ENCODE measurements around the gene PGLYRP1.

The PGLYRP1 gene

GRCh38 chr19:45975306-45976070 is 47.4 kb downstream of the PGLYRP1 start:
- no peak for DNase-seq (ENCODE audit: low read depth)
- TF ChIP-seq, protein P1, sequence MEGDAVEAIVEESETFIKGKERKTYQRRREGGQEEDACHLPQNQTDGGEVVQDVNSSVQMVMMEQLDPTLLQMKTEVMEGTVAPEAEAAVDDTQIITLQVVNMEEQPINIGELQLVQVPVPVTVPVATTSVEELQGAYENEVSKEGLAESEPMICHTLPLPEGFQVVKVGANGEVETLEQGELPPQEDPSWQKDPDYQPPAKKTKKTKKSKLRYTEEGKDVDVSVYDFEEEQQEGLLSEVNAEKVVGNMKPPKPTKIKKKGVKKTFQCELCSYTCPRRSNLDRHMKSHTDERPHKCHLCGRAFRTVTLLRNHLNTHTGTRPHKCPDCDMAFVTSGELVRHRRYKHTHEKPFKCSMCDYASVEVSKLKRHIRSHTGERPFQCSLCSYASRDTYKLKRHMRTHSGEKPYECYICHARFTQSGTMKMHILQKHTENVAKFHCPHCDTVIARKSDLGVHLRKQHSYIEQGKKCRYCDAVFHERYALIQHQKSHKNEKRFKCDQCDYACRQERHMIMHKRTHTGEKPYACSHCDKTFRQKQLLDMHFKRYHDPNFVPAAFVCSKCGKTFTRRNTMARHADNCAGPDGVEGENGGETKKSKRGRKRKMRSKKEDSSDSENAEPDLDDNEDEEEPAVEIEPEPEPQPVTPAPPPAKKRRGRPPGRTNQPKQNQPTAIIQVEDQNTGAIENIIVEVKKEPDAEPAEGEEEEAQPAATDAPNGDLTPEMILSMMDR (conservative IDR thresholded peaks at IDR 0.05; ENCODE audit: low read length), result no peak
- H3K4me3 ChIP-seq (ENCODE audit: low read length), result no peak overlapping the region

GRCh38 chr19:45973553-45974338 is 49.1 kb downstream of the PGLYRP1 start, which contains the start of gene NOVA2:
Gene NOVA2, minus strand, starts transcription at chr19:45973865. Its CDS starts 514 bp downstream, at chr19:45973351.
- TF ChIP-seq, protein P1 (conservative IDR thresholded peaks at IDR 0.05; ENCODE audit: low read length), result no peak
- peak; percentile 26 for DNase-seq (ENCODE audit: low read depth)
- H3K4me3 ChIP-seq (ENCODE audit: low read length), result no peak within 1 kb of the TSS; the same call in 1 of the 2 replicates

GRCh38 chr19:45972947-45973540 is 49.8 kb downstream of the PGLYRP1 start:
- TF ChIP-seq, protein P1 (conservative IDR thresholded peaks at IDR 0.05; ENCODE audit: low read length), result no peak
- DNase-seq (ENCODE audit: low read depth), result no peak
- H3K4me3 ChIP-seq (ENCODE audit: low read length), result no peak overlapping the region

DNA sequence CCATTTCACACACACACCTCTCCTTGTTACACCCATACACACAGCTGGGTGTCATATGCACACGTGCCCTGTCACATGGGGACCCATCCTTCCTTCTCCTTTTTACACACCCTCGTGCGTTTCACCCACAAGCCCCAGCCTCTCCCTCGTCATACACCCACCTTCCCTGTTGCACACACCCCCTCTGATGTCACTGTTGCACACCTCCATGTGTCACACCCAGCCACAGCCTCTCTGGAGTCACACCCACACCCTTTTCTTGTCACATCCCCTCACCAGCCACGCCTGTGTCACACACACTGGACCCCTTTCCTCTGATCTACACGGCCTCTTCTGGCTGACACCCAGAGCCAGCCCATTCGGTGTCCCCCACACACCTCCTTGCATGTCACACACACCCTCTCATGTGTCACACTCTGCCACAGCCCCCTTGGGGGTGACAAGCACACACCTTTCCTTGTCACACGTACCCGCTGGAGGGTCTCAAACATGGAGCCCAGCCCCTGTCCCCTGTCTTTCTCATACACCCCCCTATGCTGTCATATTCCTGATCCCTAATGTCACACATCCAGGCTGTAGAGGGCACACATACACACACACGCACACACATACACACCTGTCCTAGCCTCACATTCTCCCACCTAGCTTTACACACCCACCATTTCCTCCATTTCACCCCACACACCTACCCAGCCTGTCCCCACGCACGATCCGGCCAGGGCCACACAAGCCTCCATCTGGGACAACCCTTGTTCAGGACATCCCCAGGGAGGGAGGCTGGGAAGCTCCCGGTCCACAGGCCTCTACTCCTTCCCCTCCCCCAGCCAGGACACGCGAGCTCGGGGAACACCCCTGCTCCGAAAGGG is 50.5 kb downstream of the PGLYRP1 start:
- no peak overlapping the region for H3K4me3 ChIP-seq (ENCODE audit: low read length)
- DNase-seq (ENCODE audit: low read depth), result no peak
- TF ChIP-seq, protein P1 (conservative IDR thresholded peaks at IDR 0.05; ENCODE audit: low read length), result no peak

DNA sequence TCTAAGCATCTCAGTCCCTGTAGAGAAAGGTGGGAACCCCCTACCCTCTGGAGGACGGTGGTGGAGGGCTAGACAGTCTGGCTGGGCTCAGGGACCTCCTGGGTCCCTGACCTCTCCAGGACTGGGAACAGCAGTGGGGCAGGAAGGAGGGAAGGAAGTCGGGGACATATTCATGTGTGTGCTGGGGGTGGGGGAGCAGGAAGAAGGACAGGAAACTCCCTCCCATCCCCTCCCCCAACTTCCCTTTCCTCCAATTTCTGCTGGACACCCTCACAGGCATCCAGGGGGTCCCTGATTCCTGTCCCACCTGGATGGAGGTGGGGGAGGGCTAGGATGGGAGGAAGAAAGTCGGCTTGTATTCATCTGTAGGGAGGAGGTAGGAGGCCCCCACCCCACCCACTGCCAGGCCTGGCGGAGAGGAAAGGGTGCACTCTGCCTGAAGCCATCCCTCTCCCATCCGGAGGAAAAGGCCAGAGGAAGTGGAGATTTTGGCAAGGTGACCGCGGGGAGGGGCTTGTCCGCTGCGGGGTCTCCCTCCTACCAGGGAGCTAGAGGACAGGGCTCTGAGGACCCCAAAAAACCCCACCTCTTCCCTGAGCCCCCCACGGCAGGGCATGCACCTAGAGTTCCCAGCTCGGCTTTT is 51.5 kb downstream of the PGLYRP1 start:
- no peak overlapping the region for H3K4me3 ChIP-seq (ENCODE audit: low read length)
- no peak for DNase-seq (ENCODE audit: low read depth)
- TF ChIP-seq, protein P1 (conservative IDR thresholded peaks at IDR 0.05; ENCODE audit: low read length), result no peak

GRCh38 chr19:45969676-45970075 is 53.2 kb downstream of the PGLYRP1 start:
- H3K4me3 ChIP-seq (ENCODE audit: low read length), result no peak overlapping the region
- TF ChIP-seq, protein P1 (conservative IDR thresholded peaks at IDR 0.05; ENCODE audit: low read length), result no peak
- DNase-seq (ENCODE audit: low read depth), result no peak

Data from AG10803 (cell line).